HepG2 (cell line): ENCODE data around the gene CDK18. TPM values are rescaled to one million over a fixed set of nuclear protein-coding genes. Genes with fewer than 3 reads are reported as not detected.
A peak's percentile ranks its signal among the peaks of the same experiment; 100 is the strongest.

Experiments used
- ATAC-seq: fragments of 200-7000 bp; cut with Tn5 transposase; 3 replicates; pipeline ENCODE4 v1.9.1; 2020; ENCODE audit warnings: mild to moderate bottlenecking, moderate library complexity
- BruUV-seq: library from RNA; stranded (reverse); fragments of 400-500 nt; replicated peaks from 2 replicates; lab custom pipeline; 2021; lab: Mats Ljungman, UMichigan
- CTCF ChIA-PET: fragments of 300-600 bp; formaldehyde crosslinking; extraction: SDS; loops from one replicate; lab custom pipeline; 2021; ENCODE audit warnings: low total read pairs, inconsistent platforms, low intra/inter-chr PET ratio; lab: Yijun Ruan, JAX
- POLR2A ChIA-PET: fragments of 350-600 bp; sonication (Branson Sonifier 250); formaldehyde crosslinking; loops from one replicate; lab custom pipeline; 2020; ENCODE audit warnings: antibody characterized with exemption, inconsistent platforms; lab: Yijun Ruan, JAX
- DNase-seq: peaks from one replicate; pipeline ENCODE4 v3.0.0-alpha.2; 2015; ENCODE audit warnings: low spot score
- FAIRE-seq: peaks from 3 replicates; lab custom pipeline; 2011; peaks lifted over from hg19 to GRCh38; lab: Jason Lieb, UNC
- H2AFZ ChIP-seq: one replicate; pipeline ENCODE4 v1.6.1; 2011; ENCODE audit warnings: low read length, inconsistent platforms
- H3K27ac ChIP-seq: fragments of 300-600 bp; 3 replicates; pipeline ENCODE4 v1.8.0; 2011; ENCODE audit warnings: mixed run types, mild to moderate bottlenecking, mixed read lengths, low read length, inconsistent platforms; ENCODE audit not compliant: insufficient read depth; ENCODE audit errors: extremely low read length
- H3K27me3 ChIP-seq, 2 experiments: fragments of 200-600 bp in 1 of 2; 2 replicates in 1 of 2; 3 replicates in 1 of 2; pipeline versions ENCODE4 v1.6.0 to v1.8.0; 2011; ENCODE audit warnings: low read length in 2 of 2, mild to moderate bottlenecking in 2 of 2, moderate library complexity in 2 of 2, inconsistent platforms in 1 of 2; ENCODE audit not compliant: insufficient read depth in 2 of 2, control insufficient read depth in 1 of 2
- H3K36me3 ChIP-seq, 2 experiments: fragments of 200-600 bp in 1 of 2; replicated peaks in 1 of 2; 2 replicates in 1 of 2; 3 replicates in 1 of 2; pipeline versions ENCODE4 v1.5.1 to v1.8.0; 2011; ENCODE audit warnings: low read length in 2 of 2, inconsistent platforms in 1 of 2; ENCODE audit not compliant: insufficient read depth in 2 of 2, control insufficient read depth in 1 of 2
- H3K4me1 ChIP-seq: 2 replicates; pipeline ENCODE4 v1.5.1; 2012; ENCODE audit warnings: low read length, inconsistent platforms; ENCODE audit not compliant: insufficient read depth
- H3K4me2 ChIP-seq: 2 replicates; pipeline ENCODE4 v1.6.0; 2011; ENCODE audit warnings: low read depth, low read length, inconsistent platforms
- H3K4me3 ChIP-seq, 3 experiments: fragments of 200-600 bp in 1 of 3; sonication (generic), shearing (Covaris generic) in 1 of 3; replicated peaks in 1 of 3; 2 replicates each; pipeline ENCODE4 v1.5.1; 2011 to 2016; ENCODE audit warnings: low read length in 3 of 3, inconsistent platforms in 2 of 3, low read depth in 2 of 3, mild to moderate bottlenecking in 2 of 3, control low read depth in 1 of 3, mixed read lengths in 1 of 3; ENCODE audit not compliant: insufficient read depth in 1 of 3
- H3K79me2 ChIP-seq: one replicate; pipeline ENCODE4 v1.6.1; 2011; ENCODE audit warnings: low read length, inconsistent platforms; ENCODE audit not compliant: insufficient read depth
- H3K9ac ChIP-seq: 2 replicates; pipeline ENCODE4 v1.6.0; 2011; ENCODE audit warnings: mild to moderate bottlenecking, low read depth, low read length, inconsistent platforms; ENCODE audit not compliant: insufficient read depth
- H3K9me3 ChIP-seq: 2 replicates; pipeline ENCODE4 v1.5.1; 2012; ENCODE audit warnings: mild to moderate bottlenecking, low read length
- H4K20me1 ChIP-seq: 2 replicates; pipeline ENCODE4 v1.6.0; 2011; ENCODE audit warnings: inconsistent platforms, mild to moderate bottlenecking, low read length, moderate library complexity; ENCODE audit not compliant: insufficient read depth
- HNF1A ChIP-seq, 2 experiments: sonication (generic) in 1 of 2; formaldehyde crosslinking in 1 of 2; IDR thresholded peaks; 2 replicates each; pipeline versions ENCODE4 v1.4.0 to v1.6.1; 2016 to 2020; ENCODE audit warnings: borderline replicate concordance in 1 of 2, low read depth in 1 of 2, mild to moderate bottlenecking in 1 of 2, missing genetic modification reagents in 1 of 2
- MAFK ChIP-seq, 2 experiments: IDR thresholded peaks in 1 of 2; conservative IDR thresholded peaks in 1 of 2; 2 replicates each; pipeline ENCODE4 v1.6.1; 2011; ENCODE audit warnings: improper control_type of control experiment in 2 of 2, low read length in 2 of 2
- WGBS: methylation state at CpG from one replicate; pipeline ENCODE4 v1.1.6; 2017; ENCODE audit warnings: low lambda C conversion rate; 5-methylcytosine and 5-hydroxymethylcytosine counted together
- in situ Hi-C: cut with HindIII; loops from 2 replicates; pipeline ENCODE4 v1.10.0; 2017; ENCODE audit warnings: low pct_unique_long_range_greater_than_20kb; ENCODE audit not compliant: extremely low pct_ligation_motif_present
- intact Hi-C: fragments of 100-400 bp; cut with micrococcal nuclease; formaldehyde crosslinking; loops from one replicate; pipeline ENCODE4 v1.10.0; 2022; ENCODE audit not compliant: unreplicated experiment
- polyA plus RNA-seq, 8 experiments: library from polyadenylated mRNA; depleted of rRNA in 3 of 8; stranded (reverse) in 7 of 8; unstranded in 1 of 8; fragments of >200 nt; fragmentation: Illumina TruSeq in 4 of 8; extraction: Trizol in 4 of 8; gene quantifications; 2 replicates each; pipeline versions ENCODE4 v1.2.1 to v1.2.3, GENCODE V29; 2011 to 2016; ENCODE audit warnings: low read depth in 4 of 8, missing spikeins in 1 of 8, mixed read lengths in 1 of 8; ENCODE audit not compliant: insufficient read depth in 1 of 8
- total RNA-seq, 5 experiments: library from RNA; depleted of rRNA; stranded (reverse); fragments of >200 nt; fragmentation: Illumina TruSeq; extraction: Trizol; gene quantifications; 2 replicates each; pipeline ENCODE4 v1.2.3, GENCODE V29; 2016; ENCODE audit warnings: low read depth in 1 of 5

The CDK18 gene
- total and polyA plus RNA-seq, 2 of the 13 experiments (the other 11 are each of a cell fraction or from before 2014, with no cell fraction given), result 6.4 to 38.8 TPM

GRCh38 chr1:205569411-205570172 lies 65.1 kb downstream of the CDK18 start:
- no peak overlapping the region for H3K4me3 ChIP-seq
- no peaks in the 10 kb centered on the region for H3K79me2 ChIP-seq
- no TSS peak for BruUV-seq
- WGBS, result 15% methylated on average over 14 of the region's 22 CpGs
- DNase-seq (no peak), ATAC-seq (peak; percentile 48), FAIRE-seq (no peak)
- peaks cover 5 to 66% of the 10 kb centered on the region in 2 experiments for H3K27me3 ChIP-seq
- no peaks in the 10 kb centered on the region for H3K36me3 ChIP-seq
- TF ChIP-seq HNF1A (IDR thresholded peaks at IDR 0.05; ENCODE audit: low read depth), result no peak
- no peak for TF ChIP-seq HNF1A (CRISPR knock-in tag; IDR thresholded peaks at IDR 0.05; ENCODE audit: borderline replicate concordance)
- TF ChIP-seq MAFK (conservative IDR thresholded peaks at IDR 0.05 in 1 of 2, IDR thresholded peaks at IDR 0.05 in 1 of 2; ENCODE audit: low read length in 2 of 2), result no peak
- no peaks in the 10 kb centered on the region for H3K4me1 ChIP-seq
- H3K9me3 ChIP-seq, result no peaks in the 10 kb centered on the region
- H2AFZ ChIP-seq, result no peak overlapping the region
- no peak overlapping the region for H3K27ac ChIP-seq
- in situ Hi-C loops, result no loop called here
- intact Hi-C loops, result no loop called here
- ChIA-PET CTCF (no interaction called here), POLR2A (no interaction called here)
- peaks cover 4% of the 10 kb centered on the region; the same call in 1 of the 2 replicates for H4K20me1 ChIP-seq
- H3K4me2 ChIP-seq, result no peak overlapping the region
- H3K9ac ChIP-seq, result no peak overlapping the region
